Stimulated activated CD4-positive, alpha-beta T cell treated with anti-CD3 and anti-CD28 coated beads, Interleukin-2, amount 100 ng/mL, for 24 hours (primary cell): ENCODE measurements around the gene QSOX2.

Source experiments
- DNase-seq, 2 donors: peaks; one replicate each; pipeline ENCODE4 v3.0.0-alpha.2; 2020

QSOX2 gene

GRCh38 chr9:136171009-136171800 is 74.4 kb downstream of the QSOX2 start:
- DNase-seq = no peak

DNA sequence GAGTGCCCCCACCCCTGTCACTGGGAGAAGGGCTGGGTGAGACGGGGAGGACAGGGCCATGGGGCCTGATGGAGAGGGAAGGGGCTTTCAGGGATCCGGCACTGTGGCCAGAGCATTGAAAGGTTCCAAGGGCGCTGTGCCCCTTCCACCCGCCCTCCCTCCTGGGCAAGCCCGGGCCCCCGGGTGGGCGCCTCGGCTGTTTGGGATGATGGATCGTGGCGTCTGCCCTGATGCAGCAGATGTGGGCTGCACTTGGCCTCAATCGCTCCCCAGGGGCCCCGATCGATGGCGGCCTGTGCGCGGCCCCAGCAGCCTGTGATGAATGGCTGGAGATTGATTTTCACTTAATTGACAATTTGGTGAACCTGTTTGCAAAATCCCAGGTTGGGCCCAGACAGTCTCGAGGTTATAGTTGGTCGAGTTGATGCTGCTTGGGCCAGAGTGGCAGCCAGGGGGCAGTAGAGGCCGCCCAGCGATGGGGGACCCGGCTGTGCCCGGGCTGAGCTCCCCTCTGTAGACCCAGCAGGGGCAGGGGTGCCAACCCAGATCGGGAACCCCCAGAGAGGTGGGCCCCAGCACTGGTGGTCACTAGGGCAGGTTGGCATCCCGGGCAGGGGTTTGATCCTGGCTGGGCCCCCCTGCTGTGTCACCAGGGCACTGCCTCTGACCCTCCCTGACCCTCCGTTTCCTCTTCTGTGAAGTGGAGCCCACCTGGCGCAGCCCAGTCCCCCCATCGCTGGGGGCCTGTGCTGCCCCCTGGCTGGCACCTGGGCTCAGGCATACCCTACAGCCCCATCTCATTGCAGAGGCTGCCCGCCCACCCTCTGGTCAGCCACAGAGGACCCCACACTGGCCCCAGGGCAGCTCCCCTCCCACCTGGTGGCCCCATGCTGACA is 75.4 kb downstream of the QSOX2 start:
- DNase-seq = peak; percentile 62 to 75

DNA sequence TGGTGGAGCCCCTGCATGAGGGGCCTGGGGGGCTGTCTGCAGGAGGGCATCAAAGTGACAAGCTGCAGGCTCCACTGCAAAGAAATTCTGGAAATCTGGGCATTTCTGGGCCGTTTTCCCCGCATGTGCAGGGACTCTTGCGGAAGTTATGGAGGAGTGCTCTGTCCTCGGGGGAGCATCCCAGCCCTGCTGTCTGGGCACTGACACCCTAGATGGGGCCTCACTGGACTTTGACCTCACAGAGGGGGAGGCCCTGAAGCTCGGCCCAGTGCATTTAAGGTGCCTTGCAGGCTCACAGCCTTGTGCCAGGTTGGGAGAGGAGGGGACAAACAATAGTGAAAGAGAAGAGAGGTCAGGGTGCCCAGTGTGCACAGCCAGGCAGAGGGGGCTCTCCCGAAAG is 76.1 kb downstream of the QSOX2 start:
- DNase-seq = no peak

GRCh38 chr9:136163248-136163850 is 82.3 kb downstream of the QSOX2 start:
- DNase-seq = no peak

DNA sequence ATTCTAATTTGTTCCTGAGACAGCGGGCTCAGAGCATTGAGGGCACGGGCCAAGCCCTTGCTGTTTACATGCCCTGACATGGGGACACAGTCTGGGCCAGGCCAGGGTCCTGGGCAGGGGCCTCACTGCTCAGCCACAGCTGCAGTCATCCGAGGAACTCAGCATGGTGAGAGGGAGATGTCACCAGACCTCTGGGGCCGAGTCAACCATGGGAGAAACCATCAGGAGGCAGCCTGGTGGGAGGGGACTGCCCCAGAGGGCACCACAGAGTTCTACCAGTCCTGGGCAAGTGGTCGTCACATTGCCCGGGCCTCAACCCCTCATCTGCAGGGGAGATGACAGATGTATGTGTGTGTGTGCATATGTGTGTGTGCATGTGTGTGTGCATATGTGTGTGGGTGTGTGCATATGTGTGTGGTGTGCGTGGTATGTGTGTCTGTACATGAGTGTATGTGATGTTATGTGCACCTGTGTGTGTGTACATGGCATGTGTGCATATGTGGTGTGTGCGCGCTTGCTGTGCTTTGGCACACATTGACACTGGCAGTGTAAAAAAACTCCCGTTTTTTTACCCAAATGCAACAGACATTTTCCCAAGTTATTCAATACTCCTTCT is 84.5 kb downstream of the QSOX2 start:
- no peak for DNase-seq

GRCh38 chr9:136160381-136160841 is 85.2 kb downstream of the QSOX2 start:
- DNase-seq = no peak

GRCh38 chr9:136159851-136160250 is 85.8 kb downstream of the QSOX2 start:
- DNase-seq = no peak

GRCh38 chr9:136157477-136158265 is 87.9 kb downstream of the QSOX2 start:
- DNase-seq = no peak
